ENCODE results near the gene MFAP3. TPM values are rescaled to one million over a fixed set of nuclear protein-coding genes. Genes with fewer than 3 reads are reported as not detected.

Gene MFAP3
- total RNA-seq, 1 donor from 2014 or later, result 41.7 TPM

- H3K4me3 Mint-ChIP-seq (ENCODE audit: unreplicated experiment), result no peak overlapping the region
- H3K27me3 Mint-ChIP-seq (ENCODE audit: unreplicated experiment), result peaks cover 10% of the 10 kb centered on the region
- TF ChIP-seq, protein P1, sequence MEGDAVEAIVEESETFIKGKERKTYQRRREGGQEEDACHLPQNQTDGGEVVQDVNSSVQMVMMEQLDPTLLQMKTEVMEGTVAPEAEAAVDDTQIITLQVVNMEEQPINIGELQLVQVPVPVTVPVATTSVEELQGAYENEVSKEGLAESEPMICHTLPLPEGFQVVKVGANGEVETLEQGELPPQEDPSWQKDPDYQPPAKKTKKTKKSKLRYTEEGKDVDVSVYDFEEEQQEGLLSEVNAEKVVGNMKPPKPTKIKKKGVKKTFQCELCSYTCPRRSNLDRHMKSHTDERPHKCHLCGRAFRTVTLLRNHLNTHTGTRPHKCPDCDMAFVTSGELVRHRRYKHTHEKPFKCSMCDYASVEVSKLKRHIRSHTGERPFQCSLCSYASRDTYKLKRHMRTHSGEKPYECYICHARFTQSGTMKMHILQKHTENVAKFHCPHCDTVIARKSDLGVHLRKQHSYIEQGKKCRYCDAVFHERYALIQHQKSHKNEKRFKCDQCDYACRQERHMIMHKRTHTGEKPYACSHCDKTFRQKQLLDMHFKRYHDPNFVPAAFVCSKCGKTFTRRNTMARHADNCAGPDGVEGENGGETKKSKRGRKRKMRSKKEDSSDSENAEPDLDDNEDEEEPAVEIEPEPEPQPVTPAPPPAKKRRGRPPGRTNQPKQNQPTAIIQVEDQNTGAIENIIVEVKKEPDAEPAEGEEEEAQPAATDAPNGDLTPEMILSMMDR (IDR thresholded peaks at IDR 0.05), result no peak
- H3K27ac Mint-ChIP-seq (ENCODE audit: unreplicated experiment), result no peak overlapping the region
- H3K36me3 Mint-ChIP-seq (ENCODE audit: unreplicated experiment), result no peaks in the 10 kb centered on the region
- no peaks in the 10 kb centered on the region for H3K9me3 Mint-ChIP-seq (ENCODE audit: unreplicated experiment)
- no peaks in the 10 kb centered on the region for H3K4me1 Mint-ChIP-seq (ENCODE audit: unreplicated experiment)
- no peak for DNase-seq (ENCODE audit: extremely low spot score, unreplicated experiment)
Observed at GRCh38 chr5:154103233-154103632, 64.5 kb downstream of the MFAP3 start.

Other genes with a start within 250 kb of the MFAP3 start
- gene FAM114A2, start 57 bp upstream of the MFAP3 start, total RNA-seq, result 31.0 and 35.6 TPM in 2 replicates
- gene GALNT10, start 151.8 kb downstream of the MFAP3 start, total RNA-seq, result 174 and 178 TPM in 2 replicates

Data from osteocyte (in vitro differentiated cells).